Nucleus accumbens (tissue), 56 donors: ENCODE measurements around the gene FRMD4B.
A peak's percentile ranks its signal among the peaks of the same experiment; 100 is the strongest.

Experiments used
- DNase-seq, 56 donors: peaks; one replicate each; lab custom pipeline; 2025; lab: John Stamatoyannopoulos, UW

FRMD4B gene

DNA sequence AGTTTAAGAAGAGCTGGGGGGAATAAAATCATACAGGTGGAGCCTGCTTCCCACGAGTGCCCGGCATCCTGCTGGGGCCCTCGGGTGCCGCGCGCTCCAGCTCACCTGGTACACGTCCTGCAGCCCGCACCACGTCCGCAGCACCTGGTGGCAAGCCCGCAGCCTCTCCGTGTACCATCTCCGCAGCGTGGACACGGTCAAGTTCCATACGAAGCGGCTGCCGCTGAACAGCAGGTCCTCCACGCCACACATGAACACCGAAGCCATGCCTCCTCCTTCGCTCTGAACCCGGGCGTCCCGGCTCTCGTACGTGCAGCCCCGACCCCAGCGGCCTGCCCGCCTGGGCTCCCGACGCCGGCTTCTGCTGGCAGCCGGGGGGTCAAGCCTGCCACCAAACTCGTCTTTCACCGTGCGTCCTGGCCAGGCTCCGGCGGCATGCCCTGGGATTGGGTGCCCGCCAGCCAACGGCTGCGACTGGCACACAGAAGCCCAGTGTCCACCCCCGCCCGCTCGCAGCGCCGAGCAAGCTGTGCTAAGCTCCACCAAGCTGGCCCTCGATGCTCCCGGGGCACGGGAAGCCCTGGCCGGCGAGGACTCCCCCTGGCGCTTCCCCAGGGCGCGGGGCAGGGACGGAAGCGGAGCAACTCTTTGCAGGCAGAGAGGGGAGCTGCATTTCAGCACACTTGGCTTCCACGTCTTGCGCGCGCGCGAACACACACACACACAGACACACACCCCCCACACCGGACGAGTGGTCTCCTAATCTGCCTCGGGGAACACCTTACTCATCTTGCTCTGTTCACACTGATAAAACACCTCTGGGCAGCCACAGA lies at the start of gene FRMD4B:
Gene FRMD4B (minus strand): TSS at position 366 of the 833 bp plus-strand sequence. CDS start 99 bp downstream, at position 267.
- peak; percentile 13 to 95 (median 89) for DNase-seq

DNA sequence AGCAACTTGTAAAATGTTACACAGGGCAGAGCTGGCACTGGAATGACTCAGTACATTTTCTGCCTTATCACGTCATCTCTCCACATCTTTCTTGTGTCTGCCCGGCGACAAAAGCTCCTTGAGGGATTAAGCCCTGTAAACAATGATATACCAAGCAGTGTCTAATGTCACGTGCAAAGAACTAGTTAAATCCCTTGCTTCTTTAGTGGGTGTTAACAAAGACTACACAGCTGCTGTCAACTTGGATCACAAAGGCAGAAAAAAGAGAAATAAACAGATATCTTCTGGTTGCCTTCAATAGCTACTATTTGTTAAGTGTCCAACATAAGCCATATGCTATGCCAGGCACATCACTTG lies 48.1 kb upstream of the FRMD4B start:
- DNase-seq = peak in 4 of 56 donors; percentile 10 to 31 (median 17)

GRCh38 chr3:69433121-69433968 lies 47.5 kb upstream of the FRMD4B start:
- peak in 1 of 56 donors; percentile 10 for DNase-seq

GRCh38 chr3:69428657-69429255 lies 42.9 kb upstream of the FRMD4B start:
- DNase-seq = no peak

DNA sequence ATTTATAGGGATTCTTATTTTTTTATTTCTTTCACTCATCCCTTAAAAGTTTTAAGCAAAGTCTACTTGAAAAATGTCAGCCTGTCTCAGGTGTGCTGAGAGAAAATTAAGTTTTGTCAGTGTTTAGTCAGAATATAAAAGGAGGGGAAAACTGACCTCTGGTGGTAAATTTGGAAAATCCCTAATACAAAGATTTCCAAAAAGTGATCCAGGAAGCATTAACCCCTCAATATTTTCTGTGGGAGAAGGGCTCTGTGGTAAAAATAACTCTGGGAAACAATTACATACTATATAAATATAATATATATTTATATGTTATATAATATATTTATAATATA lies 41.0 kb upstream of the FRMD4B start:
- DNase-seq = no peak

DNA sequence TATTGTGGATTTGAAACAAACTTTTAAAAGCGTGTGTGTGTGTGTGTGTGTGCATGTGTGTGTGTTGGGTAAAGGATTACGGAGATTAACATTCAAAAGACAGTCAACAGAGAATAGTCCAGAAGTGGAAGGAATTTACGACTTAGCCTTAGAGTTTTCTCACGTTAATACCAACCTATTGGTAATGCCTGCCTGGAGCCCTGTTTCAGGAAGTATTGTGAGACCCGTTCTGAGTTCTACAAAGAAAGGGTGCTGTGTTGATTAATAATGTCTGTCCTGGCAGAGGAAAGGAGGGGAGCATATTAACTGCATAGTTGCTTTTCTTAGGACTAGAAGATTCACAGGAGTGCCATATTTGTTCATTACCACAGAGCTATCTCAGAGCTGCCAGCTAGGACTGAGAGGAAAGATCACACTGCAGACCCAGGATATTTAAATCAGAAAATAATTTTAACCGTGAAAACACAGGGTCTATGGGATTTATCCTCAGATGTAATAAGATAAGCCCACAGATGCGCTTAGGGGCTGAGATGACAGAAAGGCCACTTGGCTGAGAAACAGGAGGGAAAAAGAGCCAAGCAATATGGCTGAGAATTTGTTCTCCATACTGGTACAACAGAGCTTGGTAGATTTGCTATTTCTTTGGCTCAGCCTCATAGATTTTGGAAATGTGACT lies 40.5 kb upstream of the FRMD4B start:
- DNase-seq = no peak

- peak in 6 of 56 donors; percentile 9 to 31 (median 17) for DNase-seq
These were observed 39.4 kb upstream of the FRMD4B start for GRCh38 chr3:69425249-69425648.

DNA sequence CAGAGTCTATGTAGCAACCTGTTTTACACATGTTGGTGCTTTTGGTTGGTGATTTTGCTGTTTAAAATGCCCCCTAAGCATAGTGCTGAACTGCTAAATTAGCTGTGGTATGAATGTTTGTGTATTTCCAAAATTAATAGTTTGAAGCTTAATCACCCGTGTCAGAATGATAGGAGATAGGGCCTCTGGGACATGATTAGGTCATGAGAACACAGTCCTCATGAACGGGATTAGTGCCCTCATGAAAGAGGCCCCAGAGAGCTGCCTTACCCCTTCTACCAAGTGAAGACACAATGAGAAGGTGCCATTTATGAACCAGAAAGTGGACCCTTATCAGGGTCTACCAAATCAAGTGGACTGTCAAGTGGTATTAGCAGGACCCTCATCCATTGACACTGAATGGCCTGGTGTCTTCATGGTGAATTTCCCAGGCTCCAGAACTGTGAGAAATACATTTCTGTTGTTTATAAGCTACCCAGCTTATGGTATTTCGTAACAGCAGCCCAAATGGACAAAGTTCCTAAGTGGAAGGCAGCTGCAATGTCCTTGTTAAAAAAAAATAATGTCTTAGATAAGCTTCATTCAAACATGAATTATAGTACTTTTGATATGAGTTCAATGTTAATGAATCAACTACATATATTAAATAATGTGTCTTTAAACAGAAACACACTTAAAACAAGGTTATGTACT lies 37.7 kb upstream of the FRMD4B start:
- no peak for DNase-seq

DNA sequence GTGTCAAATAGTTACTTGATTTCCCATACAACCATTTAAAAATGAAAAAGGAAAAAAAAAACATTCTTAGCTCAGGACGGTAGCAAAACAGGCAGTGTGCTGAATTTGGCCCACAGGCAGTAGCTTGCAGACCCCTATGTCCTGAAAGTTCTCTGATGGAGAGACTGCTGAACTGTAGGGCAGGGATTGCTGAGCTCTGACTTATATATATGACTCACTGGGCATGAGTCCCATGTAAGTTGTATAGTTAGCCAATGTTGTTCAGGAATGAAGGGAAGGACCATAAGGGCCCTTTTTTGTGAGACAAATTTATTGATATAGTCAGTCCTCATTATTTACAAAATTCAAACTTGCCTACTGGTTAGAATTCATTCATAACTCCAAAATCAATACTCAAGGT lies 36.9 kb upstream of the FRMD4B start:
- DNase-seq = no peak

GRCh38 chr3:69420781-69421520 lies 35.1 kb upstream of the FRMD4B start:
- peak in 1 of 56 donors; percentile 39 for DNase-seq

GRCh38 chr3:69419276-69419675 lies 33.4 kb upstream of the FRMD4B start:
- DNase-seq = no peak

DNA sequence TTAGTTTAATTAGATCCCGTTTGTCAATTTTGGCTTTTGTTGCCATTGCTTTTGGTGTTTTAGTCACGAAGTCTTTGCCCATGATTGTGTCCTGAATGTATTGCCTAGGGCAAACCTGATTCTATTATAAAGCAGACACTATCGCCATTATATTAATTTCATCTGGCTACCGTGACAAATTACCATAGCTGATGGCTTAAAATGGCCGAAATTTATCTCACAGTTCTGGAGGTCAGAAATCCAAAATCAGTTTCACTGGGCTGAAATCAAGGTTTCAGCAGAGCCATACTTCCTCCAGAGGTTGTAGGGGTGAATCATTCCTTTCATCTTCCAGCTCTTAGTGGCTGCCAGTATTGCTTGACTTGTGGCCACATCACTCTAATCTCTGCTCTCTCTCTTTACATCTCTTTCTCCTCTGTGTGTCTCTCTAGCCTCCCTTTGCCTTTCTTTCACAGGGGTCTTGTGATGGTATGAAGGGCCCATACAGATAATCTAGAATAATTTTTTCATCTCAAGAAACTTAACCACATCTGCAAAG lies 31.7 kb upstream of the FRMD4B start:
- no peak for DNase-seq

GRCh38 chr3:69413551-69414207 lies 27.8 kb upstream of the FRMD4B start:
- peak in 5 of 56 donors; percentile 5 to 43 (median 17) for DNase-seq

- peak in 1 of 56 donors; percentile 3 for DNase-seq
These were observed 25.5 kb upstream of the FRMD4B start for GRCh38 chr3:69411346-69411745.

- peak in 47 of 56 donors; percentile 14 to 87 (median 46) for DNase-seq
These were observed 24.4 kb upstream of the FRMD4B start for GRCh38 chr3:69410301-69410700.

GRCh38 chr3:69409831-69410230 lies 23.9 kb upstream of the FRMD4B start:
- DNase-seq = no peak

- DNase-seq = no peak
These were observed 23.1 kb upstream of the FRMD4B start for GRCh38 chr3:69409011-69409410.

DNA sequence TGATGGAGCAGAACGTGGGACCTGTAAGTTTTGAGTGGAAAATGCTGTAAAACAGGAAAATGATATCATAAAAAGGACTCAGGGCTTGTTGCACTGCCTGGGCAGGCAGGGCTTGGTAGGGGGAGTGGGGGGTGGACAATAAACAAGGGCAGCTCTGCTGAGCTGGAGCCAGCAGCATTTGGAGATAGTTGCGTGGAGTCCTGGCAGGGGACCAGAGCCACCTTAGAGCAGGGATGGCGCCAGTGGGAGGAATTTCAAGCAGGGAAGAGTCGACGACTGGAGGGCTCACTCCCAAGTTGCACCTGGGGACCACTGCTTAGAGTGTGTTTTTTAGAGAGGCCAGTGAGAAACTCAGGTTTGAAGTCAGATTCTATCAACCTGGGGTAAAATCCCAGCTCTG lies 22.7 kb upstream of the FRMD4B start:
- peak in 2 of 56 donors; percentile 6 to 7 for DNase-seq
